Skin of body (tissue), 2 donors: Measurements from ENCODE around the gene TMED10. TPM values are rescaled to one million over a fixed set of nuclear protein-coding genes. Genes with fewer than 3 reads are reported as not detected.
"Not testable (repeated sequence)": the region's sequence is repeated elsewhere in the genome, so short reads cannot be mapped to it uniquely, and the experiment has no call there.

Experiments
- DNase-seq: peaks from one replicate; lab custom pipeline; 2025; lab: John Stamatoyannopoulos, UW
- total RNA-seq: library from RNA; depleted of rRNA; stranded (reverse); fragments of >200 nt; gene quantifications from one replicate; pipeline ENCODE4 v1.2.3, GENCODE V29; 2014

Gene TMED10
- total RNA-seq, 1 donor from 2014 or later: 127 TPM

DNA sequence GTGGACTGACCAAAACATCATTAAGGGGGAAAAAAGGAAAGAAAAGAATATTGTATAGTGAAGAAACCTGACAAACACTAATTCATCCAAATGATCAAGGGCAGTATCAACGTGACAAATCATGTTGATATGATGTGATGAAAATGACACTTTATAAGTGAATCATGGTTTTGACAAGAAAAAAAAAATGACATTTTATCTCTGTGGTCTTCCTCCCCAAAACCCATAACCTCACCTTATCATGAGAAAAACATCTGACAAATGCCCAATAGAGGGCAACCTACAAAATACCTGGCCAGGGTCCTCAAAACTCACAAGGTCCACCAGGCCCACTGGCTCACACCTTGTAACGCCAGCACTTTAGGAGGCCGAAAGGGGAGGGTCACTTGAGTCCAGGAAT, 13.8 kb downstream of the TMED10 start:
- DNase-seq: no peak

DNA sequence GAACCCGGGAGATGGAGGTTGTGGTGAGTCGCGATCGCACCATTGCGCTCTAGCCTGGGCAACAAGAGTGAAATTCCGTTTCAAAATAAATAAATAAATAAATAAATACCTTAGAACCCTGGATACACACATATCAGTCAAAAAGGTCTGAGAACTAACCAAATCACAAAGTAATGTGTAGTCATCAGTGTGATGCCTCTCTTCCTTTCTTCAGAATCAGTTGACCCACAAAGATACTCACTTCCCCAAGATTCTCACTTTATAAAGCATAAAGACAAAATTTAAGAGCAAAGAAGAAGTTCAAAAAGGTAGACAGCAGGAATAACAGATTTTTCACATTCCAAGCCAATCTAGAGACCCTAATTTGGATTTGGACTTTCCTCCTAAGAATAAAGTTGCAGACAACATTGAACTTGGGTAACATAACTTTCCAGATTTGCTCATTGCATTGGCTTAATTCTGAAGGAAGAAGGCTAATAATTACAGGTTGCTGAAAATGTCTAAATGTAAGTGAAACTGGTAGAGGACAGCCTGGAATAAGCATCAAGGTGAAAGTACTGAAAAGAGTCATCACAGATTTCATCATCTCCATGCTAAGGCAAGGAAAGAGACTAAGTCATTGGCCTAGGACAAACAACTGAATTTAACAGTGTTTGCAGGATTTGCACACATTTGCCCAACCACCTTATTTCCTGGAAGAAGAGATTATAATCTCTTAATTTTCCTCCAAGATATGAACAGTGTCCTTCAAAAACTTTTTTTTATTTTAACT, 17.4 kb downstream of the TMED10 start:
- DNase-seq: no peak

DNA sequence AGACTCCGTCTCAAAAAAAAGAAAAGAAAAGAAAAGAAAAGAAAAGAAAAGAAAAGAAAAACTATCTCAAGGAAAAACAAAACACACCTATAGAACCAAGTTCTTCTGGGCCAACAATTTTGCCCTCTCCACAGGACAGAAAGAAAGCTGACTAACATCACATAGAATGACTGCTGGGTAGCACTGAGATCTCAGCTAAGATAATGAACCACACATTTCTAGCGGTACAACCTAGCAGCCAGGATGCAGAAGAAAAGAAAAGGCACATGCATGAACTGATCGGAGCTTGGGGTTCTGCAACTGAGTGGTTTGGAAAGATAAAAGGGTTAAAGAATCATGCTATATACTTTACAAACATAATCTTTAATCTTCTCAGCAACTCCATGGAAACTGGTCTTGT, 19.5 kb downstream of the TMED10 start:
- DNase-seq: no peak

GRCh38 chr14:75156111-75156510, 20.3 kb downstream of the TMED10 start:
- no peak for DNase-seq

GRCh38 chr14:75155169-75155568, 21.2 kb downstream of the TMED10 start:
- DNase-seq: no peak

DNA sequence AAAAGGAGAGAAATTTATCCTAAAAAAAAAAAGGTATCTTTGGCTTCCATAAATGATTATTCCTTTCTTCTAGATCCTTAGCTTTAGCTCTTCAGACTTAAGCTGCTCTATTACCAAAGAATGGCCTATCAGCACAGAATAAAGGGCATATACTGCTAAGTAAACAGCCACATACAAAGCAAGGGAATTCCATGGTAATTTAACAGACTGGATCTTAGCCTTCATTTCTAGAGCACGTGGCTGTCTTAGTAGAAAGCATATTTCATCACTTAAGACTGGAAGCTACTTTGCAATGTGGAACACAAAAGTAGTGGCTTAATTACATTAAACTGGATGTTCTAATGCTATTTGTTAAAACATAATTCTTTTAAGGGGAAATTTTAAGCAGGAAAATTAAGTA, 23.1 kb downstream of the TMED10 start:
- DNase-seq: no peak

DNA sequence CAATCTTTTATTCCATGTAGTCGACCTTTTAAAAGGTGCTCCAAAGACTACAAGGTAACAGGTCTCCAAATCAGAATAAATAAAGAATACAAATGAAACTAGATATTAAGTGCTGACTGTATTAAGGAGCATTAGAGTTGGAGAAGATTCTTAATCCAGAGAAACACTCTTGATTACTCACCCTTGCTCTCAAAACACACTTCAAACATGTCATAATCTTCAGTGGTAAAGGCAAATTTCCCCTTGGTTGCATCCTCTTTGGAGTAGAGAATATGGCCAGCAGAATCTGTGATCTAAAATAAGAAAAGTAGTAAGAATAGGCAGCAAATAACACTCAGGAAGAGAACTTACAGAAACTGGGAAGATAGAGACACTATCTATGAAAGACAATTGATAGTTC, 24.6 kb downstream of the TMED10 start:
- DNase-seq: no peak

GRCh38 chr14:75150637-75151036, 25.8 kb downstream of the TMED10 start:
- DNase-seq: not testable (repeated sequence)

- no peak for DNase-seq
These were observed 26.3 kb downstream of the TMED10 start for GRCh38 chr14:75150150-75150549.

DNA sequence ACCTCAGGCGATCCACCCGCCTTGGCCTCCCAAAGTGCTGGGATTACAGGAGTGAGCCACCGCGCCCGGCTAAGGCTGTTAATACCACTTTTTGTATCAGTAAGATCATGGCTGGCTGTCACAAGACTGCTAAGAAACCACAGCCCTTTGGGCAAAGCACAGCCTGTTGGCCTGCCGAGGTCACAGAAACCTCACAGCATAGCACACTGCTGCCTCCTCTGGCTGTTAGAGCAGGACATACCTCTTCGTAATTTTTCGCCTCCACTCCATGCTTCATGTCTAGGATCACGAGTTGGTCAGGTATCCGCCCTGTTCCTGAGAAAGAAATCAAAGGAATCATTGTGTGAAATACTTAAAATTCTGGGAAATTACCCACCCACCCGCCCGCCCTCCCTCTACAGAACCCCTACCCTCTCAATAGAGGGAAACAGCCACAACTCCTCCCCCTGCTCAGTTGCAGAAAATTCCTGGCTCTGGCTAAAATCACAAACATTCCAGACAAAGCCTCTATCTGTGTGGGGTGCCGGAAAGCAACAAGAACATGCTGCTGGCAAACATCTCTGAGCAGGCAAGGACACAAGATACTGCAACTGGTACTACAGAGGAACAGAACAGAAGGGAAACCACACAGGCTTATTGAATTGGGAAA, 28.9 kb downstream of the TMED10 start:
- DNase-seq: peak; percentile 54

GRCh38 chr14:75144944-75145343, 31.5 kb downstream of the TMED10 start:
- DNase-seq: no peak

DNA sequence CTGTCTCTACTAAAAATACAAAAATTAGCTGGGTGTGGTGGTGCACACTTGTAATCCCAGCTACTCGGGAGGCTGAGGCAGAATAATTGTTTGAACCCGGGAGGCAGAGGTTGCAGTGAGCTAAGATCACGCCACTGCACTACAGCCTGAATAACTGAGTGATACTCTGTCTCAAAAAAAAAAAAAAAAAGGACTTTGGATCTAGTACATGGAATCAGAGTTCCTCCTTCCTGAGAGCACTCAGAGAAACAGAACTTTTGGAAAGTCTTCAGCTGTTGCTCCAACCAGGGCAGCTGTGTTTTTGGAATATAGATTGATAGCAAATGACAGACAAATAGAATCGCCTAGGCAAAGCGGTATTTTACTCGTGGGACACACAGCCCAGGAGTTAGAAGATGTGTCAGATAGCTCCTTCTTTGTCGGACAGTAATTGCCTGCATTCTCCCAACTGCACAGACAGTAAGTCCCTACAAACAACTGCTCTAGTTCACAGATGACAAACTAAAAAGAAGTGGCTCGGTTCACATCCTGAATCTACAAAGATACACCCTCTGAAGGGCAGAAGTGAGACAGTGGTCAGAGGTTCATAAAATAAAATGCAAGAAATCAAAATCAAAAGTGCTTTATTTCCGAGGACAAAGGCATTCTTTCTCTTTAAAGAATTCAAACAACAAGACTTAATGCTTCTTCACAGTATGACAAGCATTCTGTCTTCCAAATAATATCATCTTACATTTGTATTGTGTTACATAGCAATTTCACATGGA, 32.5 kb downstream of the TMED10 start:
- DNase-seq: no peak

GRCh38 chr14:75142494-75142893, 33.9 kb downstream of the TMED10 start:
- DNase-seq: no peak

DNA sequence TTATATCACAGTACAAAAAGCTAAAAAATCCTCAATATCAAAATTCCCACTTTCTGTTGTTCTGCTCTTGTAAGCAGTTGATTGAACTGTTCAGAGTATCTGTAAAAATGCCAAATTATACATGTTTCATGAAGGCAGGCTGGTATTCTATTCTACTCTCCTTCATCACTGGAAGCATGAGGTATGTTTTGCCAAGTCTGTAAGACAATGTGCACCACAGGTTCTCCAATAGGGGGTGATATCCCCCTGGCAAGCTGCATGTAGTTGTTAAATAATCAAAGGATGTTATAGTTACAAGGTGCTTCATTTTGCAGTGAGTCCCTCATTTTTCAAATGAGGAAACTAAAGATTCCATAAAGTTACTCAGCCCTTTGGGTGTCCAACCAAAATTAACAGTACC, 34.4 kb downstream of the TMED10 start:
- no peak for DNase-seq

DNA sequence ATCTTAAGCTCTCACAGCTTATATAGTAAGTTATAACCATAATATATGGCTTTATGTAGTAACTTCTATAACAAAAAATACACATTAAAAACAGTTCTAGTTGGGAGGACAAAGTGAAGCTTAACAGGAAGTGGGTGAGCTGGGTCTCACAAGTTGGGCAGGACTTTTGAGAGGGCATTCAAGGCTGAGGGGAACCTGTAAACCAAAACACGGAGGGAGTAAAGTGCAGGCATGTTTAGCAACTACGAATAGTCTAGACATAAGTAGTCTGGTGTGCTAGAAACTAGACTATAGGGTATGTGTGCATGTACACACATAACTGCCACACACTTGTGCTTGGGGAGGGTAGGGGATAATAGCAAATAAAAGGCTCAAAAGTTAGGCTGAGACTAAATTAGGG, 35.4 kb downstream of the TMED10 start:
- DNase-seq: no peak

DNA sequence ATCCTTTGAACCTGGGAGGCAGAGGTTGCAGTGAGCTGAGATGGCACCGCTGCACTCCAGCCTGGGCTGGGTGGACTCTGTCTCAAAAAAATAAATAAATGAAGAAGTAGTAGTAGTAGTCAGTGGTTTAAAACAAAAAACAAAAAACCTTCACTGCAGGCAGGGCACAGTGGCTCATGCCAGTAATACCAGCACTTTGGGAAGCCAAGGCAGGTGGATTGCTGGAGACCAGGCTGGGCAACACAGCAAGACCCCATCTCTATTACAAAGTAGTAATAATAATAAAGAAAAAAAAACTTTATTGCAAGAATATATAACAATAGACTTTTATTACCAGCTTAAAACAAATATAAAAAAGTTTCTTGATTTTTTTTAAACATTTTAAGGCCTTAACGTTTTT, 35.8 kb downstream of the TMED10 start:
- DNase-seq: no peak

DNA sequence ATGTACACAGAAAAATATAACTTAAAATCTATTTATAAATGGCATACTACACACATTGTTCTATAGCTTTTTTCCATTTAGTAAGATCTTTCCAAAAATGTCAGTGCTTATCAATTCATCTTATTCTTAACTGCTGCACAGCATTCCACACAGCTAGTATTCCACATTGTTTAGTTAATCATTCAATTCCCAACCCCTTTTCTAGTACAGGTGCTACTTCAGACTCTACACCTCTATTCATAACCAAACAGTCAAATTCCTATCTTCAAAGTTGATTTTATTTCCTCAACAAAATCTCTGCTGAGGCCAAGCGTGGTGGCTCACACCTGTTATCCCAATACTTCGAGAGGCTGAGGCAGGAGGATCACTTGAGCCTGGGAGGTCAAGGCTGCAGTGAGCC, 37.2 kb downstream of the TMED10 start:
- DNase-seq: no peak

- no peak for DNase-seq
These were observed 37.9 kb downstream of the TMED10 start for GRCh38 chr14:75138492-75138891.

DNA sequence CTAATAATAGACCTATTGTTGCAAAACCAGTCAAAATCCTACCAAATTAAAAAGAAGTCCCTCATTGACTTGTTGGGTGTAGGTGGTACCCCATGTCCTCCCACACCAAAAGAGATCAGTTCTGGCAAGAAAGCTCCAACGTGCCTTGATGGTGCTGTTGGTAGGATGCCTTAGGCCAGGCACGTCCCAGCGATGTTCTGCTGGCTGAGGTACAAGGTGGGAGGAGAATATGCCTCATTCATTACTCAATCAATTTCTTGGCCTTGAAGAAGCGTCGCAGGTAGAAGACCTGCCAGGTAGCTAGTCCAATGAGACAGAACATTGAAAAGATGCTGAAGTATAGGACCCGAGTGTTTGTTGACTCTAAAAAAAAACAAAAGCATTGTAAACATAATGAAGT, 41.8 kb downstream of the TMED10 start:
- DNase-seq: no peak

DNA sequence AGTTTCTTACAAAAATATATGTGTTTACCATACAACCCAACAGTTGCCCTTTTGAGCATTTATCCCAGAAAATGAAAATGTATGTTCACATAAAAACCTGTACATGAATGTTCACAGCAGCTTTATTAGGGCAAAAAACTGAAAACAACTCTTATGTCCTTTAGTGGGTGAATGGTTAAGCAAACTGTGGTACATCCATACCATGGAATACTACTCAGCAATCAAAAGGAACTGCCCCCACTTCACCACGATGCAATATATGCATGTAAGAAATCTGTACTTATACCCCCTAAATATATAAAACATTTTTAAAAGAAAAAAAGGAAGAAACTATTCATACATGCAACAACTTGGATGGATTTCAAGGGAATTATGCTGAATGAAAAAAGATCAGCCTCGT, 42.8 kb downstream of the TMED10 start:
- DNase-seq: no peak

GRCh38 chr14:75132382-75133086, 43.9 kb downstream of the TMED10 start:
- DNase-seq: peak; percentile 76

- DNase-seq: no peak
These were observed 47.8 kb downstream of the TMED10 start for GRCh38 chr14:75128596-75128990.
